Activated CD4-positive, alpha-beta T cell treated with anti-CD3 and anti-CD28 coated beads for 48 hours (primary cell): Measurements from ENCODE around the gene GCLC.
"Not testable (repeated sequence)": the region's sequence is repeated elsewhere in the genome, so short reads cannot be mapped to it uniquely, and the experiment has no call there.

Experiments
- DNase-seq: peaks from one replicate; pipeline ENCODE4 v3.0.0-alpha.2; 2020

Gene GCLC

GRCh38 chr6:53487080-53487479 lies 57.8 kb downstream of the GCLC start:
- DNase-seq: no peak

- no peak for DNase-seq
These were observed 58.2 kb downstream of the GCLC start for GRCh38 chr6:53486679-53487078.

- peak; percentile 83 for DNase-seq
These were observed 60.2 kb downstream of the GCLC start for GRCh38 chr6:53484476-53485280.

GRCh38 chr6:53483423-53484353 lies 61.2 kb downstream of the GCLC start:
- DNase-seq: peak; percentile 30

GRCh38 chr6:53481323-53481722 lies 63.6 kb downstream of the GCLC start:
- no peak for DNase-seq

GRCh38 chr6:53480774-53481173 lies 64.1 kb downstream of the GCLC start:
- not testable (repeated sequence) for DNase-seq

GRCh38 chr6:53479871-53480270 lies 65.0 kb downstream of the GCLC start:
- no peak for DNase-seq

GRCh38 chr6:53476964-53477363 lies 67.9 kb downstream of the GCLC start:
- DNase-seq: no peak

- DNase-seq: no peak
These were observed 70.9 kb downstream of the GCLC start for GRCh38 chr6:53474010-53474409.

GRCh38 chr6:53469163-53469562 lies 75.7 kb downstream of the GCLC start:
- no peak for DNase-seq

- no peak for DNase-seq
These were observed 78.6 kb downstream of the GCLC start for GRCh38 chr6:53466257-53466656.

- no peak for DNase-seq
These were observed 79.2 kb downstream of the GCLC start for GRCh38 chr6:53465732-53466131.

- no peak for DNase-seq
These were observed 79.9 kb downstream of the GCLC start for GRCh38 chr6:53464927-53465460.

- DNase-seq: no peak
These were observed 80.4 kb downstream of the GCLC start for GRCh38 chr6:53464483-53464882.

- no peak for DNase-seq
These were observed 83.2 kb downstream of the GCLC start for GRCh38 chr6:53461696-53462095.

GRCh38 chr6:53461041-53461656 lies 83.8 kb downstream of the GCLC start:
- DNase-seq: no peak

- no peak for DNase-seq
These were observed 86.6 kb downstream of the GCLC start for GRCh38 chr6:53458105-53458866.

GRCh38 chr6:53456809-53457208 lies 88.1 kb downstream of the GCLC start:
- DNase-seq: no peak

- no peak for DNase-seq
These were observed 89.2 kb downstream of the GCLC start for GRCh38 chr6:53455678-53456077.

GRCh38 chr6:53451165-53451564 lies 93.7 kb downstream of the GCLC start:
- no peak for DNase-seq

GRCh38 chr6:53447865-53448264 lies 97.0 kb downstream of the GCLC start:
- no peak for DNase-seq
